Fibroblast of lung (primary cell): Measurements from ENCODE around the gene USP32.

ENCODE experiments used
- EZH2 ChIP-seq: IDR thresholded peaks from 2 replicates; pipeline ENCODE4 v1.5.1; 2012; ENCODE audit warnings: low read length, control low read depth, mild to moderate bottlenecking; ENCODE audit errors: missing control alignments
- TF ChIP-seq, protein P1 (sequence below), 2 donors: IDR thresholded peaks in 1 of 2; conservative IDR thresholded peaks in 1 of 2; 1 replicate in 1 of 2; 2 replicates in 1 of 2; pipeline ENCODE4 v1.5.1; 2011 to 2012; ENCODE audit warnings: low read length in 2 of 2, control low read depth in 1 of 2, inconsistent platforms in 1 of 2, low read depth in 1 of 2, mild to moderate bottlenecking in 1 of 2

- TF ChIP-seq, protein P1, sequence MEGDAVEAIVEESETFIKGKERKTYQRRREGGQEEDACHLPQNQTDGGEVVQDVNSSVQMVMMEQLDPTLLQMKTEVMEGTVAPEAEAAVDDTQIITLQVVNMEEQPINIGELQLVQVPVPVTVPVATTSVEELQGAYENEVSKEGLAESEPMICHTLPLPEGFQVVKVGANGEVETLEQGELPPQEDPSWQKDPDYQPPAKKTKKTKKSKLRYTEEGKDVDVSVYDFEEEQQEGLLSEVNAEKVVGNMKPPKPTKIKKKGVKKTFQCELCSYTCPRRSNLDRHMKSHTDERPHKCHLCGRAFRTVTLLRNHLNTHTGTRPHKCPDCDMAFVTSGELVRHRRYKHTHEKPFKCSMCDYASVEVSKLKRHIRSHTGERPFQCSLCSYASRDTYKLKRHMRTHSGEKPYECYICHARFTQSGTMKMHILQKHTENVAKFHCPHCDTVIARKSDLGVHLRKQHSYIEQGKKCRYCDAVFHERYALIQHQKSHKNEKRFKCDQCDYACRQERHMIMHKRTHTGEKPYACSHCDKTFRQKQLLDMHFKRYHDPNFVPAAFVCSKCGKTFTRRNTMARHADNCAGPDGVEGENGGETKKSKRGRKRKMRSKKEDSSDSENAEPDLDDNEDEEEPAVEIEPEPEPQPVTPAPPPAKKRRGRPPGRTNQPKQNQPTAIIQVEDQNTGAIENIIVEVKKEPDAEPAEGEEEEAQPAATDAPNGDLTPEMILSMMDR (conservative IDR thresholded peaks at IDR 0.05 in 1 of 2, IDR thresholded peaks at IDR 0.05 in 1 of 2; ENCODE audit: low read depth in 1 of 2, low read length in 2 of 2) = no peak
- TF ChIP-seq EZH2 = no peak
Observed at GRCh38 chr17:60244656-60245055, 147.3 kb downstream of the USP32 start.
